HepG2 (cell line): ENCODE results near the gene MTM1. TPM values are rescaled to one million over a fixed set of nuclear protein-coding genes. Genes with fewer than 3 reads are reported as not detected.

Experiments
- ATAC-seq: fragments of 200-7000 bp; cut with Tn5 transposase; 3 replicates; pipeline ENCODE4 v1.9.1; 2020; ENCODE audit warnings: mild to moderate bottlenecking, moderate library complexity
- BruUV-seq: library from RNA; stranded (reverse); fragments of 400-500 nt; replicated peaks from 2 replicates; lab custom pipeline; 2021; lab: Mats Ljungman, UMichigan
- CTCF ChIA-PET: fragments of 300-600 bp; formaldehyde crosslinking; extraction: SDS; loops from one replicate; lab custom pipeline; 2021; ENCODE audit warnings: low total read pairs, inconsistent platforms, low intra/inter-chr PET ratio; lab: Yijun Ruan, JAX
- POLR2A ChIA-PET: fragments of 350-600 bp; sonication (Branson Sonifier 250); formaldehyde crosslinking; loops from one replicate; lab custom pipeline; 2020; ENCODE audit warnings: antibody characterized with exemption, inconsistent platforms; lab: Yijun Ruan, JAX
- DNase-seq: peaks from one replicate; pipeline ENCODE4 v3.0.0-alpha.2; 2015; ENCODE audit warnings: low spot score
- FAIRE-seq: peaks from 3 replicates; lab custom pipeline; 2011; peaks lifted over from hg19 to GRCh38; lab: Jason Lieb, UNC
- H2AFZ ChIP-seq: one replicate; pipeline ENCODE4 v1.6.1; 2011; ENCODE audit warnings: low read length, inconsistent platforms
- H3K27ac ChIP-seq: fragments of 300-600 bp; 3 replicates; pipeline ENCODE4 v1.8.0; 2011; ENCODE audit warnings: mixed run types, mild to moderate bottlenecking, mixed read lengths, low read length, inconsistent platforms; ENCODE audit not compliant: insufficient read depth; ENCODE audit errors: extremely low read length
- H3K27me3 ChIP-seq, 2 experiments: fragments of 200-600 bp in 1 of 2; 2 replicates in 1 of 2; 3 replicates in 1 of 2; pipeline versions ENCODE4 v1.6.0 to v1.8.0; 2011; ENCODE audit warnings: low read length in 2 of 2, mild to moderate bottlenecking in 2 of 2, moderate library complexity in 2 of 2, inconsistent platforms in 1 of 2; ENCODE audit not compliant: insufficient read depth in 2 of 2, control insufficient read depth in 1 of 2
- H3K36me3 ChIP-seq, 2 experiments: fragments of 200-600 bp in 1 of 2; replicated peaks in 1 of 2; 2 replicates in 1 of 2; 3 replicates in 1 of 2; pipeline versions ENCODE4 v1.5.1 to v1.8.0; 2011; ENCODE audit warnings: low read length in 2 of 2, inconsistent platforms in 1 of 2; ENCODE audit not compliant: insufficient read depth in 2 of 2, control insufficient read depth in 1 of 2
- H3K4me1 ChIP-seq: 2 replicates; pipeline ENCODE4 v1.5.1; 2012; ENCODE audit warnings: low read length, inconsistent platforms; ENCODE audit not compliant: insufficient read depth
- H3K4me2 ChIP-seq: 2 replicates; pipeline ENCODE4 v1.6.0; 2011; ENCODE audit warnings: low read depth, low read length, inconsistent platforms
- H3K4me3 ChIP-seq, 3 experiments: fragments of 200-600 bp in 1 of 3; sonication (generic), shearing (Covaris generic) in 1 of 3; replicated peaks in 1 of 3; 2 replicates each; pipeline ENCODE4 v1.5.1; 2011 to 2016; ENCODE audit warnings: low read length in 3 of 3, inconsistent platforms in 2 of 3, low read depth in 2 of 3, mild to moderate bottlenecking in 2 of 3, control low read depth in 1 of 3, mixed read lengths in 1 of 3; ENCODE audit not compliant: insufficient read depth in 1 of 3
- H3K79me2 ChIP-seq: one replicate; pipeline ENCODE4 v1.6.1; 2011; ENCODE audit warnings: low read length, inconsistent platforms; ENCODE audit not compliant: insufficient read depth
- H3K9ac ChIP-seq: 2 replicates; pipeline ENCODE4 v1.6.0; 2011; ENCODE audit warnings: mild to moderate bottlenecking, low read depth, low read length, inconsistent platforms; ENCODE audit not compliant: insufficient read depth
- H3K9me3 ChIP-seq: 2 replicates; pipeline ENCODE4 v1.5.1; 2012; ENCODE audit warnings: mild to moderate bottlenecking, low read length
- H4K20me1 ChIP-seq: 2 replicates; pipeline ENCODE4 v1.6.0; 2011; ENCODE audit warnings: inconsistent platforms, mild to moderate bottlenecking, low read length, moderate library complexity; ENCODE audit not compliant: insufficient read depth
- EHMT2 ChIP-seq: fragments of 200-600 bp; sonication (generic); IDR thresholded peaks from 2 replicates; pipeline ENCODE4 v1.7.0; 2017; ENCODE audit warnings: antibody characterized with exemption, low read depth, low read length, borderline replicate concordance
- FOXA3 ChIP-seq: IDR thresholded peaks from 2 replicates; pipeline ENCODE4 v1.6.1; 2016; ENCODE audit warnings: missing genetic modification reagents, missing compliant biosample characterization
- GATA4 ChIP-seq: sonication (generic); IDR thresholded peaks from 2 replicates; pipeline ENCODE4 v1.6.1; 2016; ENCODE audit warnings: antibody characterized with exemption, low read depth, borderline replicate concordance
- HNF4A ChIP-seq: sonication (generic); formaldehyde crosslinking; IDR thresholded peaks from 2 replicates; pipeline ENCODE4 v1.4.0; 2020; ENCODE audit warnings: missing genetic modification reagents
- SAP130 ChIP-seq: IDR thresholded peaks from 2 replicates; pipeline ENCODE4 v1.6.1; 2016; ENCODE audit warnings: low read depth
- SIN3A ChIP-seq: IDR thresholded peaks from 2 replicates; pipeline ENCODE4 v1.6.1; 2011; ENCODE audit warnings: low read depth, mild to moderate bottlenecking, control low read depth, low read length, borderline replicate concordance
- SMAD9 ChIP-seq: sonication (generic); formaldehyde crosslinking; IDR thresholded peaks from 2 replicates; pipeline ENCODE4 v1.5.1; 2020; ENCODE audit warnings: mild to moderate bottlenecking, missing genetic modification reagents
- SOX13 ChIP-seq, 3 experiments: fragments of 450-650 bp in 1 of 3; sonication (generic) in 1 of 3; formaldehyde crosslinking in 1 of 3; IDR thresholded peaks in 2 of 3; conservative IDR thresholded peaks in 1 of 3; 2 replicates each; pipeline versions ENCODE4 v1.5.0 to v1.6.1; 2016 to 2020; ENCODE audit warnings: antibody characterized with exemption in 1 of 3, mild to moderate bottlenecking in 1 of 3, missing compliant biosample characterization in 1 of 3, missing genetic modification reagents in 1 of 3, moderate library complexity in 1 of 3
- WGBS: methylation state at CpG from one replicate; pipeline ENCODE4 v1.1.6; 2017; ENCODE audit warnings: low lambda C conversion rate; 5-methylcytosine and 5-hydroxymethylcytosine counted together
- in situ Hi-C: cut with HindIII; loops from 2 replicates; pipeline ENCODE4 v1.10.0; 2017; ENCODE audit warnings: low pct_unique_long_range_greater_than_20kb; ENCODE audit not compliant: extremely low pct_ligation_motif_present
- intact Hi-C: fragments of 100-400 bp; cut with micrococcal nuclease; formaldehyde crosslinking; loops from one replicate; pipeline ENCODE4 v1.10.0; 2022; ENCODE audit not compliant: unreplicated experiment
- polyA plus RNA-seq, 8 experiments: library from polyadenylated mRNA; depleted of rRNA in 3 of 8; stranded (reverse) in 7 of 8; unstranded in 1 of 8; fragments of >200 nt; fragmentation: Illumina TruSeq in 4 of 8; extraction: Trizol in 4 of 8; gene quantifications; 2 replicates each; pipeline versions ENCODE4 v1.2.1 to v1.2.3, GENCODE V29; 2011 to 2016; ENCODE audit warnings: low read depth in 4 of 8, missing spikeins in 1 of 8, mixed read lengths in 1 of 8; ENCODE audit not compliant: insufficient read depth in 1 of 8
- total RNA-seq, 5 experiments: library from RNA; depleted of rRNA; stranded (reverse); fragments of >200 nt; fragmentation: Illumina TruSeq; extraction: Trizol; gene quantifications; 2 replicates each; pipeline ENCODE4 v1.2.3, GENCODE V29; 2016; ENCODE audit warnings: low read depth in 1 of 5
- TF ChIP-seq, protein P1 (sequence below): IDR thresholded peaks from 2 replicates; pipeline ENCODE4 v1.6.1; 2016; ENCODE audit warnings: missing compliant biosample characterization, missing genetic modification reagents, borderline replicate concordance
- TF ChIP-seq, protein P2 (sequence below): sonication (generic); IDR thresholded peaks from 2 replicates; pipeline ENCODE4 v1.6.1; 2016; ENCODE audit warnings: low read depth, borderline replicate concordance
- TF ChIP-seq, protein P3 (sequence below): sonication (generic); formaldehyde crosslinking; IDR thresholded peaks from 2 replicates; pipeline ENCODE4 v1.8.0; 2022; ENCODE audit warnings: mild to moderate bottlenecking, missing genetic modification reagents, moderate library complexity
- TF ChIP-seq, protein P4 (sequence below): IDR thresholded peaks from 2 replicates; pipeline ENCODE4 v1.6.1; 2012; ENCODE audit warnings: low read depth, low read length, improper control_type of control experiment

MTM1 gene
- total and polyA plus RNA-seq, 2 of the 13 experiments (the other 11 are each of a cell fraction or from before 2014, with no cell fraction given), result 12.0 to 15.2 TPM

DNA sequence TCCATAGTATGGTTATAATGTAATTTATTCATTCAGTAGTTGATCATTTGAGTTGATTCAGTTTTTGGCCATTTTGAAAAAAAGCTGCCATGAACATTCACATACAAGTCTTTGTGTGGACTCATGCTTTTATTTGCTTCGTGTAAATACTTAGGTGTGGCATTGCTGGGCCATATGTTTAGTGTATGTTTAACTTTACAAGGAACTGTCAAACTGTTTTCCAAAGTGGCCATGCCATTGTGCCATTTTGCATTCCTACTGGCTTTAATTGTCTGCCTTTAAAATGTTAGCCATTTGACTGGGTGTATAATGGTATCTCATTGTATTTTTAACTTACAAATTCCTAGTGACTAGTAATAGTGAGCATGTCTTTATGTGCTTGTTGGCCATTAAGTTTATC is 8.8 kb downstream of the MTM1 start (continued):
- TF ChIP-seq, protein P1, sequence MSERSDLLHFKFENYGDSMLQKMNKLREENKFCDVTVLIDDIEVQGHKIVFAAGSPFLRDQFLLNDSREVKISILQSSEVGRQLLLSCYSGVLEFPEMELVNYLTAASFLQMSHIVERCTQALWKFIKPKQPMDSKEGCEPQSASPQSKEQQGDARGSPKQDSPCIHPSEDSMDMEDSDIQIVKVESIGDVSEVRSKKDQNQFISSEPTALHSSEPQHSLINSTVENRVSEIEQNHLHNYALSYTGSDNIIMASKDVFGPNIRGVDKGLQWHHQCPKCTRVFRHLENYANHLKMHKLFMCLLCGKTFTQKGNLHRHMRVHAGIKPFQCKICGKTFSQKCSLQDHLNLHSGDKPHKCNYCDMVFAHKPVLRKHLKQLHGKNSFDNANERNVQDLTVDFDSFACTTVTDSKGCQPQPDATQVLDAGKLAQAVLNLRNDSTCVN (CRISPR knock-in tag), result no peak
- TF ChIP-seq FOXA3 (CRISPR knock-in tag) (peak; percentile 21; the same call in 1 of the 2 replicates), EHMT2 (0 out of 2 replicates have a peak, but pooled peaks have one; percentile 42), SOX13 (IDR thresholded peaks at IDR 0.05) (no peak), SOX13 (CRISPR knock-in tag; conservative IDR thresholded peaks at IDR 0.05 in 1 of 2, IDR thresholded peaks at IDR 0.05 in 1 of 2) (peak in 1 of 2 experiments; percentile 48; a peak in 1 of 4 replicates)
- TF ChIP-seq, protein P2, sequence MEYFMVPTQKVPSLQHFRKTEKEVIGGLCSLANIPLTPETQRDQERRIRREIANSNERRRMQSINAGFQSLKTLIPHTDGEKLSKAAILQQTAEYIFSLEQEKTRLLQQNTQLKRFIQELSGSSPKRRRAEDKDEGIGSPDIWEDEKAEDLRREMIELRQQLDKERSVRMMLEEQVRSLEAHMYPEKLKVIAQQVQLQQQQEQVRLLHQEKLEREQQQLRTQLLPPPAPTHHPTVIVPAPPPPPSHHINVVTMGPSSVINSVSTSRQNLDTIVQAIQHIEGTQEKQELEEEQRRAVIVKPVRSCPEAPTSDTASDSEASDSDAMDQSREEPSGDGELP, result peak; percentile 42; the same call in 1 of the 2 replicates
- TF ChIP-seq, protein P3, sequence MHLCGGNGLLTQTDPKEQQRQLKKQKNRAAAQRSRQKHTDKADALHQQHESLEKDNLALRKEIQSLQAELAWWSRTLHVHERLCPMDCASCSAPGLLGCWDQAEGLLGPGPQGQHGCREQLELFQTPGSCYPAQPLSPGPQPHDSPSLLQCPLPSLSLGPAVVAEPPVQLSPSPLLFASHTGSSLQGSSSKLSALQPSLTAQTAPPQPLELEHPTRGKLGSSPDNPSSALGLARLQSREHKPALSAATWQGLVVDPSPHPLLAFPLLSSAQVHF, result no peak
- TF ChIP-seq, all 625 proteins: peak for 9

DNA sequence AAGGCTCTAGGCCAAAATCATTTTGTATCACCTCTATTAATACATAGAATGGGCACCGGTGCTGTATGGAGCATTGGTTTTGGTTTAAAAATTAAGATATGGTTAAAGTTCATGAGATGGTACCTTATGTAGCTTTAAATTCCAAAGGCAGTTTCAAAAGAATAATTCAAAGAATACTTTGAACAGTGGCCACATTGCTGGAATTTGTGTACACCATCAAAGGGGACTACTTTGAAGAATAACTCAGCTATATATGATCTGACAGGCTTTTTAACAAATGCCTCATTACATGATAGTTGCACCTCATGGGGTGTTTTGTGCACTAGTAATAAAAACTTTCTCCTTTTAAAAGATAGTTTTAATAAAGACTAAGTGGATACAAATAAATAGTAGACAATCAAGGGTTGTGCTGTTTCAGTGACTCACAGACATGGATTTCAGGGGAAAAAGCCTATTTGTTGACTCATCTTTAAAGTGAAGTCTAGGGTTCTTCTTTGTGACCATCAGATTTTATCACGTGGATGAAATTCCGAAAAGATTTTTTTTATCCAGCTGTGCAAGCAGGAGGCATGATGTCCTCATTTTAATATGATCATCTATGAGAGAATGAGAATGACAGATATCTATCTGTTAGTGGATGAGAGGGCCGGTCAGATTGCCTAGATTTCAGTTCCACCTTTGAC is 12.8 kb downstream of the MTM1 start:
- no peak overlapping the region for H3K9ac ChIP-seq
- H2AFZ ChIP-seq, result no peak overlapping the region
- H3K36me3 ChIP-seq, result no peaks in the 10 kb centered on the region; a peak in 1 of 5 replicates
- peaks cover 53% of the 10 kb centered on the region for H3K4me1 ChIP-seq
- WGBS, result 14% methylated on average over 4 of the region's 4 CpGs
- intact Hi-C loops, result no loop called here
- no TSS peak for BruUV-seq
- no peak for FAIRE-seq
- TF ChIP-seq HNF4A (CRISPR knock-in tag) (no peak), GATA4 (no peak), SMAD9 (CRISPR knock-in tag) (no peak), SIN3A (no peak), SAP130 (CRISPR knock-in tag) (peak; percentile 28; the same call in 1 of the 2 replicates)
- TF ChIP-seq, protein P4, sequence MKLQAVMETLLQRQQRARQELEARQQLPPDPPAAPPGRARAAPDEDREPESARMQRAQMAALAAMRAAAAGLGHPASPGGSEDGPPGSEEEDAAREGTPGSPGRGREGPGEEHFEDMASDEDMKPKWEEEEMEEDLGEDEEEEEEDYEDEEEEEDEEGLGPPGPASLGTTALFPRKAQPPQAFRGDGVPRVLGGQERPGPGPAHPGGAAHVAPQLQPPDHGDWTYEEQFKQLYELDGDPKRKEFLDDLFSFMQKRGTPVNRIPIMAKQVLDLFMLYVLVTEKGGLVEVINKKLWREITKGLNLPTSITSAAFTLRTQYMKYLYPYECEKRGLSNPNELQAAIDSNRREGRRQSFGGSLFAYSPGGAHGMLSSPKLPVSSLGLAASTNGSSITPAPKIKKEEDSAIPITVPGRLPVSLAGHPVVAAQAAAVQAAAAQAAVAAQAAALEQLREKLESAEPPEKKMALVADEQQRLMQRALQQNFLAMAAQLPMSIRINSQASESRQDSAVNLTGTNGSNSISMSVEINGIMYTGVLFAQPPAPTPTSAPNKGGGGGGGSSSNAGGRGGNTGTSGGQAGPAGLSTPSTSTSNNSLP, result peak; percentile 47; the same call in 1 of the 2 replicates
- H3K79me2 ChIP-seq, result peaks cover 62% of the 10 kb centered on the region
- ChIA-PET CTCF (no interaction called here), POLR2A (interaction anchor here (1.0 to 1.4 kb wide), 3 partner anchors 9 to 34 kb away, joined by 3 to 5 read pairs (median 3); no protein-coding TSS in a partner anchor)
- in situ Hi-C loops, result no loop called here
- DNase-seq, result peak; percentile 64
- no peaks in the 10 kb centered on the region for H3K9me3 ChIP-seq
- H3K4me3 ChIP-seq, result no peak overlapping the region; a peak in 1 of 6 replicates
- H3K27me3 ChIP-seq, result no peaks in the 10 kb centered on the region
- peak; percentile 54 for ATAC-seq
- H3K4me2 ChIP-seq, result 0 out of 2 replicates have a peak overlapping the region, but pooled peaks have one; percentile 36
- H3K27ac ChIP-seq, result peak overlapping the region; percentile 51
- peaks cover 6% of the 10 kb centered on the region; the same call in 1 of the 2 replicates for H4K20me1 ChIP-seq
